Renal cortical epithelial cell (primary cell): ENCODE results near the gene CRISPLD2. TPM values are rescaled to one million over a fixed set of nuclear protein-coding genes. Genes with fewer than 3 reads are reported as not detected.
"Not testable (repeated sequence)": the region's sequence is repeated elsewhere in the genome, so short reads cannot be mapped to it uniquely, and the experiment has no call there.

ENCODE experiments used
- DNase-seq: peaks from one replicate; pipeline ENCODE4 v3.0.0-alpha.2; 2011; ENCODE audit warnings: low read depth
- total RNA-seq: library from RNA; depleted of rRNA; stranded (reverse); fragments of >200 nt; gene quantifications from 2 replicates; pipeline ENCODE4 v1.2.3, GENCODE V29; 2014

Gene CRISPLD2
- total RNA-seq, 1 donor from 2014 or later: 148 TPM

- no peak for DNase-seq
These were observed 2.2 kb downstream of the CRISPLD2 start for GRCh38 chr16:84821728-84822689.

GRCh38 chr16:84822990-84823389, 3.2 kb downstream of the CRISPLD2 start:
- no peak for DNase-seq

GRCh38 chr16:84823484-84823883, 3.7 kb downstream of the CRISPLD2 start:
- DNase-seq: no peak

GRCh38 chr16:84823926-84824325, 4.1 kb downstream of the CRISPLD2 start:
- no peak for DNase-seq

GRCh38 chr16:84825896-84826557, 6.2 kb downstream of the CRISPLD2 start:
- DNase-seq: no peak

- no peak for DNase-seq
These were observed 6.8 kb downstream of the CRISPLD2 start for GRCh38 chr16:84826558-84826941.

- DNase-seq: no peak
These were observed 7.4 kb downstream of the CRISPLD2 start for GRCh38 chr16:84827131-84827574.

GRCh38 chr16:84827897-84828296, 8.1 kb downstream of the CRISPLD2 start:
- no peak for DNase-seq

- no peak for DNase-seq
These were observed 8.5 kb downstream of the CRISPLD2 start for GRCh38 chr16:84828322-84828721.

- peak; percentile 89 for DNase-seq
These were observed 9.6 kb downstream of the CRISPLD2 start for GRCh38 chr16:84829168-84829965.

GRCh38 chr16:84830765-84831384, 11.1 kb downstream of the CRISPLD2 start:
- no peak for DNase-seq

- not testable (repeated sequence) for DNase-seq
These were observed 11.9 kb downstream of the CRISPLD2 start for GRCh38 chr16:84831728-84832127.

GRCh38 chr16:84832488-84833143, 12.8 kb downstream of the CRISPLD2 start:
- peak; percentile 92 for DNase-seq

GRCh38 chr16:84833144-84833500, 13.3 kb downstream of the CRISPLD2 start:
- no peak for DNase-seq

- no peak for DNase-seq
These were observed 14.0 kb downstream of the CRISPLD2 start for GRCh38 chr16:84833542-84834402.

- DNase-seq: peak; percentile 29
These were observed 14.6 kb downstream of the CRISPLD2 start for GRCh38 chr16:84834403-84834772.

GRCh38 chr16:84836234-84836647, 16.5 kb downstream of the CRISPLD2 start:
- peak; percentile 97 for DNase-seq

- DNase-seq: no peak
These were observed 17.2 kb downstream of the CRISPLD2 start for GRCh38 chr16:84836967-84837366.

GRCh38 chr16:84838383-84838948, 18.7 kb downstream of the CRISPLD2 start:
- no peak for DNase-seq

GRCh38 chr16:84839054-84839453, 19.3 kb downstream of the CRISPLD2 start:
- peak; percentile 82 for DNase-seq
